ENCODE results near the gene ZNF605.
"Not testable (repeated sequence)": the region's sequence is repeated elsewhere in the genome, so short reads cannot be mapped to it uniquely, and the experiment has no call there.

Gene ZNF605

GRCh38 chr12:132948146-132949066, 7.7 kb downstream of the ZNF605 start:
- DNase-seq (ENCODE audit: low spot score), result no peak

- DNase-seq (ENCODE audit: low spot score), result no peak
Measured at GRCh38 chr12:132946246-132946820, 9.8 kb downstream of the ZNF605 start.

GRCh38 chr12:132945806-132946205, 10.3 kb downstream of the ZNF605 start:
- DNase-seq (ENCODE audit: low spot score), result no peak

- DNase-seq (ENCODE audit: low spot score), result no peak
Measured at GRCh38 chr12:132942611-132943010, 13.5 kb downstream of the ZNF605 start.

- DNase-seq (ENCODE audit: low spot score), result no peak
Measured at GRCh38 chr12:132941336-132941954, 14.7 kb downstream of the ZNF605 start.

- DNase-seq (ENCODE audit: low spot score), result no peak
Measured at GRCh38 chr12:132940071-132940719, 15.9 kb downstream of the ZNF605 start.

GRCh38 chr12:132938807-132939206, 17.3 kb downstream of the ZNF605 start:
- not testable (repeated sequence) for DNase-seq (ENCODE audit: low spot score)

- DNase-seq (ENCODE audit: low spot score), result no peak
Measured at GRCh38 chr12:132937476-132937875, 18.6 kb downstream of the ZNF605 start.

GRCh38 chr12:132936921-132937320, 19.2 kb downstream of the ZNF605 start:
- DNase-seq (ENCODE audit: low spot score), result not testable (repeated sequence)

- no peak for DNase-seq (ENCODE audit: low spot score)
Measured at GRCh38 chr12:132936163-132936562, 19.9 kb downstream of the ZNF605 start.

GRCh38 chr12:132926415-132926833, 29.7 kb downstream of the ZNF605 start:
- no peak for DNase-seq (ENCODE audit: low spot score)

- no peak for DNase-seq (ENCODE audit: low spot score)
Measured at GRCh38 chr12:132925597-132926414, 30.3 kb downstream of the ZNF605 start.

GRCh38 chr12:132924356-132924755, 31.8 kb downstream of the ZNF605 start:
- no peak for DNase-seq (ENCODE audit: low spot score)

GRCh38 chr12:132923356-132923909, 32.7 kb downstream of the ZNF605 start:
- no peak for DNase-seq (ENCODE audit: low spot score)

GRCh38 chr12:132922676-132923075, 33.4 kb downstream of the ZNF605 start:
- no peak for DNase-seq (ENCODE audit: low spot score)

- DNase-seq (ENCODE audit: low spot score), result no peak
Measured at GRCh38 chr12:132921685-132922084, 34.4 kb downstream of the ZNF605 start.

- DNase-seq (ENCODE audit: low spot score), result no peak
Measured at GRCh38 chr12:132918680-132919079, 37.4 kb downstream of the ZNF605 start.

- DNase-seq (ENCODE audit: low spot score), result no peak
Measured at GRCh38 chr12:132909030-132909368, 47.1 kb downstream of the ZNF605 start.

GRCh38 chr12:132908145-132909029, 47.7 kb downstream of the ZNF605 start:
- peak; percentile 92 for DNase-seq (ENCODE audit: low spot score)

- not testable (repeated sequence) for DNase-seq (ENCODE audit: low spot score)
Measured at GRCh38 chr12:132907789-132908144, 48.3 kb downstream of the ZNF605 start.

All from activated CD4-positive, alpha-beta T cell treated with anti-CD3 and anti-CD28 coated beads, Interleukin-2, Interleukin-4, amounts not matched to agents 100 ng/mL and 50 ng/mL, durations not matched to agents 16 hours and 8 hours (primary cell).